HG02759 (cell line): ENCODE measurements around the gene GLP1R.

Experiments used
- ATAC-seq: cut with Tn5 transposase; IDR thresholded peaks from one replicate; pipeline ENCODE4 v1.9.1; 2021; ENCODE audit warnings: mild to moderate bottlenecking, moderate library complexity; ENCODE audit not compliant: unreplicated experiment

Gene GLP1R

DNA sequence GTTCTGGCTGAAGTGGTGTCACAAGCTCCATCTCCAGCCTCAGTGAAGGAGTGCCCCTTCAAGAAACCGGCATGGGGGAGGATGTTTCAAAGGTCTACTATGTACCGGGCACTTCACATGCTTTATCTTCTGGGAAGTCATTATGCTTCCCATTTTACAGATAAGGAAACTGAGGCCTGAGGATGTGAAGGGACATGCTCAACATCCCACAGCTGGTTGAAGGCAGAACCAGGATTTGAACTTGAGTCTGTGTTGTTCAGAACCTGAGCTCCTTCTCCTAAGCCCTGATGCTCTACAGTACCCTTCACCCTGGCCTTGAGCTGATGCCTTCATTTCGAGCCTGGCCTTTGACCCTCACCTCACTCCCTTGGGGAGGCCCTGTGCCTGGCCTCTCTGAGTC lies 13.0 kb downstream of the GLP1R start:
- ATAC-seq: no peak

DNA sequence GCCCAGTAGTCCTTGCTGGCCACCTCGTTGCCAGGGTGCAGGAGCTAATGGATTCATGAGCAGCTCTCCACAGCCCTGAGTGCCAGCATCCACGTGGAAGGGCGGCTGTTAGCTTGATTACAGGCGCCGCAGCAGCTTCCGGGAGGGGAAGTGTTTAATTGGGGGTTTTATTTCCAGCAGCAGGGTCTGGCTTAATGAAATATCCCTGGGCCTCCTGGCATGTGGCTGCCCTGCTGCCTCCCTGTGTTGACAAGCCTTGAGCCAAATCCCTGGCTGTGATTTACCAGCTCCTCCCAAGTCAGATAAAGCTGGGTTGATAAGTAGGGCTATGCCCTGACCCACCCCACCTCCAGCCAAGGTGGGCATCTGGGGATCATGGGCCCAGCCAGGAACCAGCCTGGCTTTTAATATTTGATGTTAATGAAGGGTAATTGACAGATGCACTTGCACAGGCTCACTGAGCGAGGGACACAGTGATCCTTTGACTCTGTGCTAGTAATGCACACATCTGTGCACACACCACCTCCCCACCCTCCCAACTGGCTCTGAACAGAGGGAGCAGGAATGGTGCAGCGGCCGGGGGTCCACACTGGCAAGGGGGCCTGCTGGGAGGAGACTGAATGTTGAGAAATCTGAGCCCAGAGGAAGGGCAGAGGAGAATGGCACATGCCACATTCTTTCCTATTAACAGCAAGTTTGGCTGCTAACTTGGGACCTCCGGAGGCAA lies 13.6 kb downstream of the GLP1R start:
- no peak for ATAC-seq

DNA sequence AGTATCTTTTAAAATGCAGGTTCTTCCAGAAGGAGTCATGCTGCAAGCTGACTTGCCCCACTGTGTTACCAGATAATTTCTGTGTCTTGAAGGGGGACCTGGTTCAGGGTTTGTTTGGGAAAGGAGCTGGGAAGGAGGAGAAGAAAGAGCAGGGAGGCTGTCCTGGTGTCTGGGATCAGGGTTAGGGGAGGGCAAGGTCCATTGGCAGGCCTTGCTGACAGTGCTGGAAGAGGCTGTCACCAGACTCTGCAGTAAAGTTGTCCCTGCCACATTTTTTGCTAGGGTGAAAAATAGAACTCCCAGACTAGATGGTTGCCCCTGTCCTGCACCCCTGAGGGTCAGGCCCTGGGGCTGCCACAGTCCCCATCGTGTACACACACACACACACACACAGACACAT lies 14.9 kb downstream of the GLP1R start:
- ATAC-seq: no peak

DNA sequence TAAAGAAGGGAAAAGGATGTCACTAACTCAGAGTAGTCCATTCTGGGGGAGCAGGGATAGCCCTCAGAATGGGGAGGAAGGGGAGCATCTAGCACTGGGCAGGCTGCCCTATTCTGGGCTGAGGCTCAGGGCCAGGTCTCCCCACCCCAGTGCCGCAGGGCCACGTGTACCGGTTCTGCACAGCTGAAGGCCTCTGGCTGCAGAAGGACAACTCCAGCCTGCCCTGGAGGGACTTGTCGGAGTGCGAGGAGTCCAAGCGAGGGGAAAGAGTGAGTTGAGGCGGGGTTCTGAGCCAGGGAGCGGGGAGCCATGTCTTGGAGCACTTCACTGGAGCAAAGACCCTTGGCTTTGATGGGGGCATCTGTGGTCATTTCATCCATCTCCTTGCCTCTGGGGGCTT lies 17.0 kb downstream of the GLP1R start:
- no peak for ATAC-seq

DNA sequence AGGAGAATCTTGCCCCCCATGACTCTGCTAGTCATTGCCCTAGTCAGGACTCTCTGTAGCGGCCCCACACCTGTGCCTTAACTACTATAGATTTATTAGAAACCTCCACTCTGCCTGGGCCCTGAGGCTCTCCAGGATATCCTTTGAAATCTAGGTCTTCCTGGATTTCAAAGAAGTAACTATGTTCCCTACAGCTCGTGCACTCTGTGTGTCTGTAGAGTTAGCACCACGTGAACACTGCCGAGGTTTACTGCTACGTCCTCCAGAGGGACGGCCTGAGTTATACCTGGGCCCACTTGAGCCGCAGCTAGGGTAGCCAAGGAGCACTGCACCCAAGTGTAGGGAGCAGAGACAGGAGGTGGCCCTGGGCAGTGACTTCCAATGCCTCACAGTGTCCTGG lies 19.8 kb downstream of the GLP1R start:
- ATAC-seq: no peak

DNA sequence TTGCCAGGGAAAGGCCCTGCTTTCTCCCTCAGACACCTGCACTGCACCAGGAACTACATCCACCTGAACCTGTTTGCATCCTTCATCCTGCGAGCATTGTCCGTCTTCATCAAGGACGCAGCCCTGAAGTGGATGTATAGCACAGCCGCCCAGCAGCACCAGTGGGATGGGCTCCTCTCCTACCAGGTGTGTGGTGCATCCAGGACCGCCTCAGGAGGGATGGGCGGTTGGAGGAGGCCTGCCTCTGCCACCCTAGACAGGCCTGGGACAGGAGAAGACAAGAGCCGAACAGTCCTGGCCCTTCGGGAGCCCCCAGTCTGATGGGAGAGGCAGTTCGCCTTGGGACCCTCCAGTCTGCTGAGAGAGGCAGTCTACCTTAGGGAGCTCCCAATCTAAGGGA lies 24.2 kb downstream of the GLP1R start:
- ATAC-seq: no peak

DNA sequence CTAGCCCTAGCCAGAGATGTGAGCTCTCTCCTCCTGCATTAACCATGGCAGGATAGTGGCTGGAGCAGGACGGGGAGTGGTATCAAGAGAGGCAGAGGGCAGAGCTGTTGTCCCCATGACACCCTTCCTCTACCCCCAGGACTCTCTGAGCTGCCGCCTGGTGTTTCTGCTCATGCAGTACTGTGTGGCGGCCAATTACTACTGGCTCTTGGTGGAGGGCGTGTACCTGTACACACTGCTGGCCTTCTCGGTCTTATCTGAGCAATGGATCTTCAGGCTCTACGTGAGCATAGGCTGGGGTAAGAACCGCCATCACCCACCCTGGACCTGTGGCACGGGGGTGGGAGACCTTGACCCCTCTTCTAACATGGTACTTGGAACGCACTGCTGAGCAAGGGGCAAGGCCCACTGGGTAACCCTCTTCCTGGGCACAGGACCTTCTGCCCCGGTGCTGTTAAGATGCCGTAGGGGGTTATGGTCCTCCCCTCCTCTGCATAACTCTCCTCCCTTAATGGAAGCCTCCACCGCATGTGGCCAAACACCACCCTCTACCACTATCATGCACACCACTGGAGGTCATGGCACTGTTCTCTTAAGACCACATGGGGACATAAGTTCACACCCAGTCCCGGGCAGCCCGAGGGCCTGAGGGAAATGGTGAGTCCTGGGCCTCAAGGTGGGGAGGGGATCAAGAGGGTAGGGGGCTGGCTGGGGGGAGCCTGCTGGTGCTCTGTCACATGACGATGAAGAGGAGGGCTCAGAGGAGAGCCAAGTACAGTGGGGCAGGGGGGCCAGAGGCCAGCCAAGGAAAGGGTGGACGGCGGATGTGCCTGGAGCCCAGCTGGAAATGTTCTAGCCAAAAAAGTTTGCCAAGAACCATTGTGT lies 25.1 kb downstream of the GLP1R start:
- ATAC-seq: no peak

DNA sequence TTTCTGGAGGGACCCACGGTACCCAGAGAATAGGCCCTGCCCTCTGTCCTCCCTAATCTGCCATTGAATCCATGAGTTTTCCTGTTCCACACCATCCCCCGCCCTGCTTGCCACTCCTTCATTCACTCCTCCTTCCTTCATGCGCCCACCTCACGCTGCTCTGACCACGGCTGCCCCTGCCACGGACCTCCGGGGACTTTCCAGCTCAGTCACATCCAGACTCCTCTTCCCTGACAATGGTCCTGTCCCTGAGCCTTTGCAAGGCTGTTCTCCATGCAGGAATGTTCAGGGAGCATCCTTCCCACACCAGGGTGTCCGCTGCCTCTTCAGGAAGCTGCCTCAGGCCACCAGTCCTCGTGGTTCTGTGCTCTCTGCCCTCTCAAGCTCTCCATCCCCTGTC lies 25.9 kb downstream of the GLP1R start:
- no peak for ATAC-seq

DNA sequence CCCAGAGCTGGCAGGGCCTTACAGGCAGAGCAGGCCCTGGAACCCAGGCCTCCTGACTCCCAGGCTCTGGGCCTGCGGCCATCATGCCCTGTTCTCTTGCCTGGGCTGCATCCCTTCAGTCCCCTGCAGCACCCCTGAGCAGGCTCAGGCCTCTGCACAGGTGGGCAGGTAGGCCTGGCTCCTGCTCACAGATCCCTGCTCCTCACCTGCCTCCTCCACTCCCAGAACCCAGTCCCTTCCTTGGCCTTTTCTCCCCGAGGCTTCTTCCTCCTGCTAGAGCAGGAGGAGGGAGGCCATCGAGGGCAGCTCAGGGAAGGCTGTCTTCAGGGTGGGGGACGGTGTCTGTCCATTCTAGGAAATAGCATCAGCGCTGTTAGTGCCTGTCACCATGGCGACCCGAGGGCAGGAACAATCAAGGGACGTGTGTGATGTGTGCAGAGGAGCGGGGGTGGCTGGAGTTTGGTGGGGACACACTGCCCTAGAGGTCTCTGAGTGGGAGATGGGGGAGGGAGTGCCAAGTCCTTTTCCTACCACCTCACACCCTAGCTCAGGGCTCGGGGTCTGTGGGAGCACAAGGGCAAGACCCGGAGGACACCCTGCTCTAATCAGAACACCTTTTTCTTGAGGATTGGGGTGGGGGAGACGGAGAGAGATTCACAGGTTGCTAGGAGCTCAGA lies 26.6 kb downstream of the GLP1R start:
- ATAC-seq: no peak

DNA sequence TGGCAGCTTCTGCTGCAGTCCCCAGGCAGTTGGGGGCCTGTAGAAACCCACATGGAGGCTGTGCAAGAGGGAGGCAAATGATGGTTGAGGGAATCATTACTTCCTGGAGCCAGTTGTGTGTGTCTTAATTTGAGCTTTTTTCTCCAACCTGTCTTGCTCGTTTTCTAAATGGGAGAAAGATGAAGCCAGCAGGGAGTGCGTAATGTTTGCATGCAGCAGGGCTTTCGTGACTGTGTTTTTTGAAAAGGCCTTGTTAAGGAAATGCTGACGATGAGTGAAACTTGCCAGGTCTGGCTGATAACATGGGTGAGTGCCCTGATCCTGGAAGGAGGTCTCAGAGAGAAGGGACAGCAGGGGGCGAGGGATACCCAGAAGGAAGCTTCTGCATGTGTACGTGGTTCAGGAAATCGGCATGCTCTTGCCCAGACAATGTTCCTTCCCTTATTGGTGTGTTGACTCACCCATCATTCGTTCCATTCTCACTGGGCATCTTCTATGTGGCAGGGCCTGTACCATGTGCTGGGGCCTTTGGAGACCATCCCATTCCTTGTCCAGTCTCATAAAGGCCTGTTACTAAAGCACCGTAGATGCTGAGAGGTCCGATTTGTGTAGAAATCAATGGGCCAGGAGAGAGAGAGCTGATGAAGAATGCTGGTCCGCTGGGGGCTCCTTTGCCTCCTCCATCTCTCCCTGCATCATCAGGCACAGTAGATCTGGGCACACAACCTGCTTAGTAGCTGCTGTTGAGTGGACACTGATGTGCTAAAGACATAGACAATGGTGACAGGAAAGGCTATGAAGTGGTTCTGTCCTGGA lies 27.4 kb downstream of the GLP1R start:
- no peak for ATAC-seq

DNA sequence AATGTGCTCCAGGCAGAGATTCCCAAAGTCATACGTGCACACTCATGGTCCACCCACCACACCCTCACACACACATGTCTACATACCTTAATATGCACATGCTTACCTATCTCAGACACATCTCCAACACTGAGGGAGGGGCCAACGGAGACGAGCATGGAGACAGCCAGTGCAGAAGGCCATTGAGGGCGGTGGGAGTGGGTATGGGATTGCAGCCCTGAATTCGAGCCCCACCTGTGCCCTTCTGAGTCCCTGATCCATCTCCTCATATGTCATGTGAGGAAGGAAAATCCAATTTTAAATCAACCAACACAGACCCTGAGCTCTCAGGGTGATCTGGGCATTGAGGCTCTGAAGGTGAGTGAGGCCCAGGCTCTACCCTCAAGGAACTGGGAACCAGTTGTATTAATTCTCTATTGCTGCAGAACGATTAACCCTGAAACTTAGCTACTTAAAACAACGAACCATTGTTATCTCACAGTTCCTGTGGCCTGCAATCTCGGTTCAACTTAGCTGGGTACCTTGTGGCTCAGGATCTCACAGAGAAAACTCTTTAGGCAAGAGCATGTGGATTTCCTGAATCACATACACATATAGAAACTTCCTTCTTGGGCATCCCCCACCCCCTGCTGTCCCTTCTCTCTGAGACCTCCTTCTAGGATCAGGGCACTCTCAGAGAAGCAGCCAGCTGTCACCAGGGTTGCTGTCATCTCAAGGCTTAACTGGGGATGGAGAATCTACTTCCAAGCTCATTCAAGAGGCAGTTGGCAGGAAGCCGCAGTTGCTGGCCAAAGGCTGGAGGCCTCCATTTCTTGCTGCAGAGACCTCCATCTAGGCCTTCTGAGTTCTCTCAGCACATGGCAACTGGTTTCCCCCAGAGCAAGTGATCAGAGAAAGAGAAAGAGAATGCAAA lies 28.3 kb downstream of the GLP1R start:
- no peak for ATAC-seq

DNA sequence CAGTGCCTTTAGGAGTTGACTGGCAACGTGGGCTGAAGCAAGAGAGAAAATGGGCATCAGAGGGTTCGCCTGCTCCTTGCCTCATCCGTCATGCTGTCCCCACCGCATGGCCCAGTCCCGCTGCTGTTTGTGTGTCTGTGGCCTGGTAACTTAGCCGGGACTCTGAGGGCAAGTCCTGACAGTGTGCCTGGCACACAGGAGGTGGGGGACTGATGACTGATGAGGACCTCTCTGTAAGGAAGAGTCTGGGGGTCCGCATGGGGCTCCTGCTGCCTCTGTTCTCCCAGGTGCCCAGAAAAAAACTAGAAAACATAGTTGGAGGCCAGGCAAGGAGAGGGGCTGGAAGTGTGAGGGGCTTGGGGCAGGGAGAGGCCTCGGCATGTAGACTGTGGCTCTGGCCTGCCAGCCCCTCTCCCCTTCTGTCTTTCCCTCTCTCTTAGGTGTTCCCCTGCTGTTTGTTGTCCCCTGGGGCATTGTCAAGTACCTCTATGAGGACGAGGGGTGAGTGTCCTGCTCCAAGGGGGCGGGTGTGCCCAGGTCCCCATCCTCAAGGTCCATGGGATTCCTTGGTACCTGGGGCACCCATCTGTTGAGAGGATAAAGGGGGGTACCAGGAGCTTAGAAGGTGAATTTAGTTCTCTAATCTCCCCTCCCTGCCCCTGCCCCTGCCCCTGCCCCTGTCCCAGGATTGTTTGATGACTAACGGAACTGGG lies 29.5 kb downstream of the GLP1R start:
- no peak for ATAC-seq

DNA sequence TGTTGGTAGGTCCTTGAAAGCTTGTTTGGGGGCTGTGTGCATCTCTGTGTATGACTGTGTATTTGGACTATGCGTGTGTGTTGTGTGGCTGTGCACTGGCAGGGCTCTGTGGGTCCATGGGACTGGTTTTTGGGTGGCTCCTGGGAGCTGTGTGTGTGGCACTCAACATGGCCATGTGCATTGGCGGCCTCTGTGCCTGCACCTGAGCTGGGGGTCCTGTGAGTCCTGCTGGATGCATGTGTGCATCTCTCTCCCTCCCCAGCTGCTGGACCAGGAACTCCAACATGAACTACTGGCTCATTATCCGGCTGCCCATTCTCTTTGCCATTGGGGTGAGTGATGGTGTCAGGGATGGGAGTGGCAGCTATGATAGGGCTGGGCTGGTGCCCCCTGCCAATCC lies 30.1 kb downstream of the GLP1R start:
- ATAC-seq: no peak

DNA sequence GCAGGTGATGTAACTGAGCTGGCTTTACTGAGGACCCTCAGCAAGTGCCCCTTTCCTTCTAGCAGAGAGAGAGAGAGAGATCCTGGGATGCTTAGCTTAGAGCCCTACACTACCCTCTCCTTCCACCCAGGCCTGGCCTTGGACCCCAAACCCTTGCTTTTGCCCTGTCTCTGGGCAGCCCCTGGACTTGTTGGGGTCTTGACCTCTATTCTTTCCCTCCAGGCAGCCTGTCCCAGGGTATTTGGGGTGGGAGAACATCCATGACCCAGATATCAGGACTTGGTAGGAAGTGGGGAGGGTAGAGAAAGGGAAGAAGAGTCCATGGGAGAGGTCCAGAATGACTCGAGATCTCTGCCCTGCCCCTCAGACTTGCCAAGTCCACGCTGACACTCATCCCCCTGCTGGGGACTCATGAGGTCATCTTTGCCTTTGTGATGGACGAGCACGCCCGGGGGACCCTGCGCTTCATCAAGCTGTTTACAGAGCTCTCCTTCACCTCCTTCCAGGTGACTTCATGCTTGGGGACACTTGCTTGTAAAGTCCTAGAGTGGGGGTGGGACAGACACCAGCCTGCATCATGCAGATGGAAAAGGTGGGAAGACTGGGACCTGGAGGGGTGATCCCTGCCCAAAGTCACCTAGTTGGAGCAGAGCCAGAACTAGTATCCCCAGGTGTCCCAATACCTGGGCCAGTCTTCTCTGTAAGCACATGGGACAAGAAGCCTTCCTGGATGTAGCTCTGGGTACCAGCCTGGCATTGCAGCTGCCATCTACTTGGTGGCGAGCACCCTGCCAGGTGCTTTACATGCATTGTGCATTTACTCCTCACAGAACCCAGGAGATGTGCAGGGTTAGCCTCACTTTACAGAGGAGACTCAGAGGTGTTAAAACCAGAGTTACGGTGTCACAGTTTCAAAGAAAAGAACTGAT lies 30.9 kb downstream of the GLP1R start:
- ATAC-seq: no peak

DNA sequence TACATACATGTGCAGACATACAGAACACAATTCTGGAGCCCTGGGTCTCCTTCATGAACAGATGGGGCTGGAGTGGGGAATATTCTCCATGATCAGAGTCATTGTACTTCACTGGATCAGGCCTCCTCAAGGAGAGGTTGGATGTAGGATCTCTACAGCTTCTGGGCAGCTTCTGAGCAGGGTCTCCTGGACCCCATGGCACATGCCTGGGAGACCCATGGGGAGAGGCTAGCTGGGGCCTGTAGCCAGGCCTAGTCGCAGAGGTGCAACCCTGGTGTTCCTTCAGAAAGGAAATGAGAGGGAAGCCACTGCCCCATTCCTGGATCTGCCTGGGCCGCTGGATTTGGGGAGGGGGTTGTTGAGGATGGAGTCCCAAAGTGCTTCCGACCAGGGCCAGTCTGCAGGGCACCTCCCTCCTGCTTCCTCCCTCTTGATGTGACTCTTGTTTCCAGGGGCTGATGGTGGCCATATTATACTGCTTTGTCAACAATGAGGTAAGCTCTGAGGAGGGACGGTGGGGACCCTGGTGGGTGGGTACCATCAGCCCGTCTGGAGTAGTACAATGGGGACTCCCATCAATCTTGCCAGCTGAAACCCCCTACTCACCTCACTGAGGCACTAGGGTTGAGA lies 31.8 kb downstream of the GLP1R start:
- ATAC-seq: no peak

DNA sequence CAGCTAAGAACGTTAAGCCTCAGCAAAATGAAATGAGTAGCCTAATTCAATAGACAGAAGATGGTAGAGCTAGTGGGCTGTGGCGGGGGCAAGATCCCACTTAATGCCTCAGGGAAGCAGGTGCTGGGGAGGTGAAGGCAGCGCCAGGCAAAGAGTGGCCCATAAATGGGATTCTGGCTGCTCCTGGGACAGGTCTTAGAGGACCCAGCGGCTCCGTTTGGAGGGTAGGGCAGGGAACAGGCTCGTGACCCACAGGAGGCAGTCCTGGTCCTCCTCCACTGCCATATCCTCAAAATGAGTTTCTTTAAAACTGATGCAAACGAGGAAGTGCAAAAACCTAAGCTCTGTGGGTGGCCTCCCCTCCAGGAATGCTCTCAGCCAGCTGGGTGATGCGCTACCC lies 33.7 kb downstream of the GLP1R start:
- no peak for ATAC-seq

DNA sequence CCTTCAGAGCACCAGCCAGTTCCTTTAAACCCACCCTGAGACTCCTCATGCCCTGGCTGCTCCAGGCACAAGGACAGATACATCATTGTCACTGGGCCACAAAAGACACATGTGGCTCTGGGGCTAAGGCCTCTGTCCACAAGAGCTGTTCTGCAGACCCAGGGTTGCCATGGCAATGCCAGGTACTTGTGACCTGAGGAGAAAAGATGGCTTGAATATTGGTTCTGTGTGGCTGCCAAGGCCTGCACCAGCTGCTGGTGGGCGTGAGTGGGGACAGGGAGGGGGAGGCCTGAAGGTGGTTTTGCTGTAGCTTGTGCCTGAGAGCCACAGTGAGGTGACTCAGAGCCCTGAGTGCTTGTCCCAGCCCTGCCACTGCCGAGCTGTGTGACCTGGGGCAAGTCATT lies 34.7 kb downstream of the GLP1R start:
- no peak for ATAC-seq

DNA sequence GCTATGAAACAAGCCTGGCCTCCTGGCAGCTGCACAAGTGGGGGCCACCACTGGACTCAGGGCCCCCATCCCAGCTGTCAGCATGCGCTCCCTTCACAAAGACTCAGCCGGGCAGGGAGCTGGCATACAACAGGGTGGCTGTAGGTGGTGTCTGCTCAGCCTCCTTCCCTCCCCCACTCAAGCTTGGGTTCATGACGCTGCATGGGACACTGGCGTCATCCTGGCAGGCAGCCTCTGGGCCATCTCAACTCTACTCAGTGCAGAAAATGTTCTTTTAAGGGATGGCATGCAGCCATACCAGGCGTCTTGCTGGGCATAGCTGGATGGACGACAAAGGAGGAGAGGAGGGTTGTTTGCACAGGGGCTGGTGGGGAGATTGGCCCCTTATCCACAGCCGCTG lies 35.9 kb downstream of the GLP1R start:
- no peak for ATAC-seq
